Right lung (tissue), 5 donors: ENCODE results near the gene SMURF2. TPM values are rescaled to one million over a fixed set of nuclear protein-coding genes. Genes with fewer than 3 reads are reported as not detected.

Source experiments
- DNase-seq, 2 donors: peaks; one replicate each; pipeline ENCODE4 v3.0.0-alpha.2; 2013
- polyA plus RNA-seq, 5 donors: library from polyadenylated mRNA; unstranded; fragments of 120-200 nt; gene quantifications; one replicate each; pipeline versions ENCODE4 v1.2.1 to v1.2.3, GENCODE V29; 2013; ENCODE audit warnings: inconsistent platforms in 1 of 5, low replicate concordance in 1 of 5; ENCODE audit not compliant: insufficient read length in 5 of 5, insufficient read depth in 1 of 5

Gene SMURF2
- polyA plus RNA-seq, 5 donors = 36.2 to 63.4 (median 61.6) TPM

- no peak for DNase-seq
Measured at GRCh38 chr17:64503821-64504768, 158.0 kb downstream of the SMURF2 start.

DNA sequence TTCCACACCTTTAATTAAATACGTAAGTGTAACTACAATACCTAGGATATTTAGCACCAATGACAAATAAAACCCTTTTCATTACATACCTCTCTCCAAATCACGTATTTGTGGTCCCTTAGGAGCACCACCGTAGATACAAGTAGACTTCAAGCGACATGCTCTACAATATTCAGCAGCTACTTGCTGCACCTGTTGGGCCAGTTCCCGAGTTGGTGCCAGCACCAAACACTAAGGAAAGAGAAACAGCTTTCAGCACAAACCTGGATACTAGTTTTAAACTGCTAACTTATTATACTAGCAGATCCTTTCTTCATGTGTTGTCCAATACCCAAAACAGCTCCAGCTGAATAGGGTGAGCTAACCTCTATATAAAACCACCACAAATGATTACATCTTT is 158.8 kb downstream of the SMURF2 start:
- no peak for DNase-seq

GRCh38 chr17:64502809-64503208 is 159.3 kb downstream of the SMURF2 start:
- DNase-seq = no peak

DNA sequence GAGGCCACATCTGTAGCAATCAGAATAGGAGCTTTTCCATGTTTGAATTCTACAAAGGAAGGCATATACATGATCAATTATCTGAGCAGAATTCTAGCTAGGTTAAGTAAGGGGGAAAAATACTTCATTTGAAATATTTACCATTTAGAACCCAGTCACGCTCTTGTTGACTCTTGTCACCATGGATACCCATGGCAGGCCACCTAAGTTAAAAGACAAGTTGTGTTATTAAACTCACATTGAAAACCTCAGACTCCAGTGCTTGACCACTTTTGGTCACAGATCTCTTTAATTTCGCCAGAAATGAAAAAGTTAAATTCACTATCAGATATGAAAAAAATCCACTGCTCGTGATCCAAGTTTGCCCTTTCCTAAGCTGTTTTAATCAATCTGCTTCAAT is 160.1 kb downstream of the SMURF2 start:
- no peak for DNase-seq

- no peak for DNase-seq
Measured at GRCh38 chr17:64500862-64501765, 161.0 kb downstream of the SMURF2 start.

GRCh38 chr17:64500487-64500859 is 161.6 kb downstream of the SMURF2 start:
- no peak for DNase-seq

- DNase-seq = no peak
Measured at GRCh38 chr17:64499805-64500486, 162.2 kb downstream of the SMURF2 start.

DNA sequence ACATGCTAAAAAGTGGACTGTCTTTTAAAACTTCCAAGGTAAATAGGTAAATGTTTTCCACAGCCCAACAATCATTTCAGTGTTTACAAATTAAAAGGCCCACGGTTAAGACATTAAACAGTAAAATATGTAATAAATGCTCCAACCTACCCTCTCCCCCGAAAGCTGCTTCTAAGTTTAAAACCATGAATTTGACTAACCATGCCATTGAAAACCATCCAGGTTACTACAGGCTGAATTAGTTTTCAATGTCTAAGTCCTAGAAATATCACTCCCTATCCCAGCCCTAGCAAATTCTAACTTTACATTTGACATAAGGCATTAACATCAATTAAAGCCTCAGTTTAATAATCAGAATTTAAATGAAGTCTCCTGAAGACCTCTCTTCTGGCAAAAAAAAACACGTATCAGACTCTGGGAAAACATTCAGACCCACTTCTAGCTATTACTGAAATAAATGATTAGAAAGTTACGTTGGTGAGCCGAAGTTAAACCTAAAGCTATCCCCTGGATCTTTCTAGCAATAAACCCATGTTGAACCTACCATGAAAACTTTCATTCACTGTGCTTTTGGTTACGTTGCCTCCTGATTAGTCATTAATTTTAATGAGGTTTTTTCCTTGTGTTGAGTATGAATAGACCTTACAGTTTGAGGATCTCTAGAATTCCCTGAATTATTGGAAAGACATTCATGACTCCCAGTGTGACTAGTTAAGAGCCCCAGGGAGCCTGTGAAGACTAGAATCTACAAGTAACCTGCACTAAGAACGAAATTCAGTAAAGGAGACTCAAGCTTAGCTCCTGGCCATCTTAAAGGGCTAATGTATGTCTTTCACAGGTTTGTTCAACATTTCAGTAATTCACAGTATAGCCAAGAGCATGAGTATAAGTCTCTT is 163.6 kb downstream of the SMURF2 start:
- no peak for DNase-seq

- DNase-seq = no peak
Measured at GRCh38 chr17:64497565-64498035, 164.5 kb downstream of the SMURF2 start.

GRCh38 chr17:64496786-64497564 is 165.1 kb downstream of the SMURF2 start, which contains the start of gene POLG2:
Gene POLG2 (minus strand): TSS chr17:64497054. CDS start chr17:64496968, 86 bp downstream.
- DNase-seq = peak; percentile 87 to 88

DNA sequence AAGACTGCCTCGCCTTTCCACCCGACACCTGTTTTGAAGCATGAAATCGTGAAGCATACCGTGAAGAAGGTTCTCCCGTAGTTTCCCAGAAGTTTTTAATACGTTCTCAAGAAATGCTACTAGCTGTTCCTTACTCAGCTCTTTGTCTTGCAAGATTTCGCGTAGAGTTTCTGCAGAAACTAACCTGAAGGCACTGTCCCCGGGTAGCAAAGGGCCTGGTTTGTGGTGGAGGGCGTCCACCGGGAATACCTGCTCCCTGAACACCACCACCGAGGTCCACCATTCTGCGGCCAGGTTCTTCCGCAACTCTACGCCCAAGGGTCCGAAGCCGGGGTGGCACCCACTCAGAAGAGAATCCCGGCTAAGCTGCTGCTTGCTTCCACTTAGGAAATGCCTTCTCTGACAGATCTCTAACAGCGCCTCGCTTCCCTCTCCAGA is 165.7 kb downstream of the SMURF2 start:
- no peak for DNase-seq

Other genes starting within 250 kb of the SMURF2 start
- gene MILR1, start 213.2 kb downstream of the SMURF2 start, polyA plus RNA-seq = 1 to 10 TPM; 2.5 to 5.2 (median 3.2) TPM
- gene POLG2, start 165.3 kb downstream of the SMURF2 start, polyA plus RNA-seq = 10 to 100 TPM; 32.5 to 63.5 (median 47.6) TPM
- gene DDX5, start 156.0 kb downstream of the SMURF2 start, polyA plus RNA-seq = 100 to 1,000 TPM; 673 to 854 (median 735) TPM
- gene CEP95, start 155.3 kb downstream of the SMURF2 start, polyA plus RNA-seq = 100 to 1,000 TPM; 105 to 190 (median 149) TPM